ENCODE data around the gene SORBS1.

GRCh38 chr10:95413588-95413987 lies 147.6 kb downstream of the SORBS1 start:
- no peak for TF ChIP-seq CTCF (IDR thresholded peaks at IDR 0.05; ENCODE audit: insufficient read depth, low read length, poor library complexity, severe bottlenecking)
- no peak for TF ChIP-seq EZH2phosphoT487 (conservative IDR thresholded peaks at IDR 0.05; ENCODE audit: low read length)

All from SU-DHL-6 (cell line).